Gastroesophageal sphincter (tissue), 3 donors: Measurements from ENCODE around the gene LCN9.

Experiments
- POLR2A ChIP-seq, 2 donors: fragments of 450-650 bp; IDR thresholded peaks; one replicate each; pipeline ENCODE4 v1.6.1; 2017; ENCODE audit warnings: antibody characterized with exemption in 2 of 2, mild to moderate bottlenecking in 2 of 2, moderate library complexity in 1 of 2
- TF ChIP-seq, protein P1 (sequence below), 4 experiments: fragments of 200-600 bp in 2 of 4; fragments of 450-650 bp in 2 of 4; sonication (generic) in 1 of 4; IDR thresholded peaks; one replicate each; pipeline ENCODE4 v1.5.1; 2017 to 2019; ENCODE audit warnings: antibody characterized with exemption in 4 of 4, mild to moderate bottlenecking in 2 of 4, moderate library complexity in 2 of 4

DNA sequence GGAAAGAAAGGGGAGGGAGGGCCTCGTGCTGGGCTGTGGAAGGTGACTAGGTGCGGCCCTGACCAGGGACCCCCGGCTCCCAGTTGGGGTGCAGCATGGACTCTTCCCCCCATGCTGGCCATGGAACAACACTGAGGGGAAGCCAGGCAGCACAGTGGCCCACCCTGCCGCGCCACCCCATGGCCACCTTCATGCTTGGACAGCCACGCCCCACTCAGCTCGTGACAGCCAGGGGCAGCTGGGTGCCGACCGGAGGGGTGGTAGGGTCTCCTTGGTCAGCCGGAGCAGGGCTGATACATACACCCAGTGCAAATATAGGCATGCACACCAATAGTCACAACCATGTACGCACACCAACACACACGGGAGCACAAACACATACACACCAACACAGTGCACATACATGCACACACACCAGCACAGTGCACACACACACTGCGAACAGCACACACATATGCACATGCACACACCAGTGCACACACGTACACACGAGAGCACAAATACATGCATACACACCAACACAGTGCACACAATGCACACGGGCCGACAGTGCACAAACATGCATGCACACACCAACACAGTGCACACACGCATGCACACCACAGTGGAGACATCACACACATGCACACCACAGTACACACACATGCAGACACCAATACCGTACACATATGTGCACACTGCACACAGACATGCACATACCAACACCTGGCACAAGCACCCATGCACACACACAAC is 27.9 kb downstream of the LCN9 start:
- TF ChIP-seq, protein P1, sequence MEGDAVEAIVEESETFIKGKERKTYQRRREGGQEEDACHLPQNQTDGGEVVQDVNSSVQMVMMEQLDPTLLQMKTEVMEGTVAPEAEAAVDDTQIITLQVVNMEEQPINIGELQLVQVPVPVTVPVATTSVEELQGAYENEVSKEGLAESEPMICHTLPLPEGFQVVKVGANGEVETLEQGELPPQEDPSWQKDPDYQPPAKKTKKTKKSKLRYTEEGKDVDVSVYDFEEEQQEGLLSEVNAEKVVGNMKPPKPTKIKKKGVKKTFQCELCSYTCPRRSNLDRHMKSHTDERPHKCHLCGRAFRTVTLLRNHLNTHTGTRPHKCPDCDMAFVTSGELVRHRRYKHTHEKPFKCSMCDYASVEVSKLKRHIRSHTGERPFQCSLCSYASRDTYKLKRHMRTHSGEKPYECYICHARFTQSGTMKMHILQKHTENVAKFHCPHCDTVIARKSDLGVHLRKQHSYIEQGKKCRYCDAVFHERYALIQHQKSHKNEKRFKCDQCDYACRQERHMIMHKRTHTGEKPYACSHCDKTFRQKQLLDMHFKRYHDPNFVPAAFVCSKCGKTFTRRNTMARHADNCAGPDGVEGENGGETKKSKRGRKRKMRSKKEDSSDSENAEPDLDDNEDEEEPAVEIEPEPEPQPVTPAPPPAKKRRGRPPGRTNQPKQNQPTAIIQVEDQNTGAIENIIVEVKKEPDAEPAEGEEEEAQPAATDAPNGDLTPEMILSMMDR (IDR thresholded peaks at IDR 0.05): no peak
- no peak for TF ChIP-seq POLR2A (IDR thresholded peaks at IDR 0.05)
